ENCODE data around the gene SCAMP4. TPM values are rescaled to one million over a fixed set of nuclear protein-coding genes. Genes with fewer than 3 reads are reported as not detected.

SCAMP4 gene
- polyA plus RNA-seq, 1 of the 3 experiments (the other 2 are of a cell fraction): 30.0 TPM

DNA sequence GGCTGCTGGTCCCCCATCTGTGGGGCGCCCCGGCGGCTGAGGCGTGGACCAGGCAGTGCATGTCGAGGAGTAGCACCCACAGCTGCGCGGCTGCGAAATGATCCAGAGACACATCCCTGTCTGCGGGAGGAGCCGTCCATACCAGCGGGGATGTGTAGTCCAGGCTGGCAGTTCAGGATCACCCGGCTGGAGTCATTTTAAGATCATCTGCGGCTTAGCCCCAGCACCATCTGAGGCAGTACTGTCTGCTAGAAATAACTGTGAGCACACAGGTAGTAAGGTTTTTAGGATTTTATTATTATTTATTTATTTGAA lies 3.1 kb downstream of the SCAMP4 start:
- Histone ChIP-seq H3K4me2 (no peak overlapping the region), H3K9ac (no peak overlapping the region), H3K4me3 (ENCODE audit: low read depth in 2 of 2, low read length in 1 of 2) (no peak overlapping the region), H3K27me3 (ENCODE audit: insufficient read depth) (no peaks in the 10 kb centered on the region), H3K9me3 (no peaks in the 10 kb centered on the region), H4K20me1 (ENCODE audit: insufficient read depth) (peaks cover 40% of the 10 kb centered on the region), H3K36me3 (replicated peaks in 1 of 2; ENCODE audit: control insufficient read depth in 1 of 2, insufficient read depth in 2 of 2, low read length in 1 of 2) (peaks cover 0 to 15% of the 10 kb centered on the region in 2 experiments), H3F3A (replicated peaks; ENCODE audit: insufficient read depth) (peaks cover 14% of the 10 kb centered on the region), H2AFZ (ENCODE audit: low read depth) (no peak overlapping the region), H3K27ac (ENCODE audit: low read depth in 2 of 2, low read length in 1 of 2) (no peak overlapping the region), H3K4me1 (ENCODE audit: control insufficient read depth in 1 of 2, insufficient read depth in 2 of 2, low read depth in 1 of 2, low read length in 1 of 2) (peaks cover 0 to 18% of the 10 kb centered on the region in 2 experiments; a peak in 1 of 4 replicates), H3K79me2 (ENCODE audit: insufficient read depth) (peaks cover 78% of the 10 kb centered on the region), H3K9me2 (no peaks in the 10 kb centered on the region)
- CTCF ChIA-PET: interaction anchor here (0.6 to 1.4 kb wide), 2 partner anchors 16 to 246 kb away, joined by 3 read pairs; no protein-coding TSS in a partner anchor
- DNase-seq: no peak
- TF ChIP-seq, protein P1, sequence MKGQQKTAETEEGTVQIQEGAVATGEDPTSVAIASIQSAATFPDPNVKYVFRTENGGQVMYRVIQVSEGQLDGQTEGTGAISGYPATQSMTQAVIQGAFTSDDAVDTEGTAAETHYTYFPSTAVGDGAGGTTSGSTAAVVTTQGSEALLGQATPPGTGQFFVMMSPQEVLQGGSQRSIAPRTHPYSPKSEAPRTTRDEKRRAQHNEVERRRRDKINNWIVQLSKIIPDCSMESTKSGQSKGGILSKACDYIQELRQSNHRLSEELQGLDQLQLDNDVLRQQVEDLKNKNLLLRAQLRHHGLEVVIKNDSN (IDR thresholded peaks at IDR 0.05; ENCODE audit: borderline replicate concordance, low read depth): no peak
- TF ChIP-seq, protein P2, sequence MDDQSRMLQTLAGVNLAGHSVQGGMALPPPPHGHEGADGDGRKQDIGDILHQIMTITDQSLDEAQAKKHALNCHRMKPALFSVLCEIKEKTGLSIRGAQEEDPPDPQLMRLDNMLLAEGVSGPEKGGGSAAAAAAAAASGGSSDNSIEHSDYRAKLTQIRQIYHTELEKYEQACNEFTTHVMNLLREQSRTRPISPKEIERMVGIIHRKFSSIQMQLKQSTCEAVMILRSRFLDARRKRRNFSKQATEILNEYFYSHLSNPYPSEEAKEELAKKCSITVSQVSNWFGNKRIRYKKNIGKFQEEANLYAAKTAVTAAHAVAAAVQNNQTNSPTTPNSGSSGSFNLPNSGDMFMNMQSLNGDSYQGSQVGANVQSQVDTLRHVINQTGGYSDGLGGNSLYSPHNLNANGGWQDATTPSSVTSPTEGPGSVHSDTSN (IDR thresholded peaks at IDR 0.05): no peak
- no peak for TF ChIP-seq FOXM1 (IDR thresholded peaks at IDR 0.05; ENCODE audit: low read depth)
- POLR2A ChIA-PET: no interaction called here
- WGBS (ENCODE audit: low lambda C conversion rate): 75% methylated on average over 2 of the region's 13 CpGs

GRCh38 chr19:1909761-1910080 lies 4.5 kb downstream of the SCAMP4 start:
- H3K4me2 ChIP-seq: no peak overlapping the region
- peaks cover 51% of the 10 kb centered on the region for H4K20me1 ChIP-seq (ENCODE audit: insufficient read depth)
- peak overlapping the region in 1 of 2 experiments; percentile 86; a peak in 2 of 4 replicates for H3K27ac ChIP-seq (ENCODE audit: low read depth in 2 of 2, low read length in 1 of 2)
- no peaks in the 10 kb centered on the region for H3K9me2 ChIP-seq
- H3K79me2 ChIP-seq (ENCODE audit: insufficient read depth): peaks cover 88% of the 10 kb centered on the region
- H3K4me3 ChIP-seq (ENCODE audit: low read depth in 2 of 2, low read length in 1 of 2): no peak overlapping the region
- ChIA-PET POLR2A (interaction anchor here (1.0 kb wide), 1 partner anchor 18 kb away, joined by 3 read pairs; no protein-coding TSS in a partner anchor), CTCF (interaction anchor here (0.8 to 4.2 kb wide), 4 partner anchors 12 to 33 kb away, joined by 3 to 30 read pairs (median 4); partner anchors contain the start of gene ABHD17A)
- no peaks in the 10 kb centered on the region for H3K9me3 ChIP-seq
- no peaks in the 10 kb centered on the region for H3K27me3 ChIP-seq (ENCODE audit: insufficient read depth)
- WGBS (ENCODE audit: low lambda C conversion rate): 75% methylated on average over 4 of the region's 10 CpGs
- H3K9ac ChIP-seq: no peak overlapping the region
- peaks cover 5% of the 10 kb centered on the region for H3F3A ChIP-seq (replicated peaks; ENCODE audit: insufficient read depth)
- TF ChIP-seq FOXM1 (IDR thresholded peaks at IDR 0.05; ENCODE audit: low read depth) (no peak), GATA2 (CRISPR knock-in tag; IDR thresholded peaks at IDR 0.05) (no peak), ZBTB33 (IDR thresholded peaks at IDR 0.05; ENCODE audit: borderline replicate concordance, low read depth) (no peak), ELF1 (IDR thresholded peaks at IDR 0.05) (no peak), SMC3 (IDR thresholded peaks at IDR 0.05; ENCODE audit: low read depth, low read length) (no peak), USF2 (IDR thresholded peaks at IDR 0.05; ENCODE audit: borderline replicate concordance, low read depth, low read length) (no peak), YY1 (IDR thresholded peaks at IDR 0.05; ENCODE audit: low read depth) (no peak), RXRA (IDR thresholded peaks at IDR 0.05; ENCODE audit: borderline replicate concordance, low read depth) (no peak), GABPA (IDR thresholded peaks at IDR 0.05; ENCODE audit: low read depth) (no peak), NFIC (IDR thresholded peaks at IDR 0.05; ENCODE audit: borderline replicate concordance) (no peak), JUND (IDR thresholded peaks at IDR 0.05) (no peak)
- H3K4me1 ChIP-seq (ENCODE audit: control insufficient read depth in 1 of 2, insufficient read depth in 2 of 2, low read depth in 1 of 2, low read length in 1 of 2): peaks cover 0 to 17% of the 10 kb centered on the region in 2 experiments; a peak in 1 of 4 replicates
- no peak for DNase-seq
- H2AFZ ChIP-seq (ENCODE audit: low read depth): no peak overlapping the region
- peaks cover 0 to 22% of the 10 kb centered on the region in 2 experiments for H3K36me3 ChIP-seq (replicated peaks in 1 of 2; ENCODE audit: control insufficient read depth in 1 of 2, insufficient read depth in 2 of 2, low read length in 1 of 2)
